Dendritic cell treated with granulocyte-macrophage colony-stimulating factor and Interleukin-4, amounts not matched to agents 40 ng/mL and 50 ng/mL, for 4 days (primary cell): ENCODE results near the gene XRCC6.
"Not testable (repeated sequence)": the region's sequence is repeated elsewhere in the genome, so short reads cannot be mapped to it uniquely, and the experiment has no call there.

Experiments
- H3K27ac Mint-ChIP-seq: one replicate; pipeline ENCODE4 v1.8.0; 2022; ENCODE audit warnings: mild to moderate bottlenecking, mixed read lengths
- H3K27me3 Mint-ChIP-seq: one replicate; pipeline ENCODE4 v1.8.0; 2022; ENCODE audit warnings: mild to moderate bottlenecking, mixed read lengths
- H3K36me3 Mint-ChIP-seq: one replicate; pipeline ENCODE4 v1.8.0; 2022; ENCODE audit warnings: low read depth, mixed read lengths
- H3K4me1 Mint-ChIP-seq: one replicate; pipeline ENCODE4 v1.8.0; 2022; ENCODE audit warnings: low read depth, mixed read lengths
- H3K4me3 Mint-ChIP-seq: one replicate; pipeline ENCODE4 v1.8.0; 2022; ENCODE audit warnings: mild to moderate bottlenecking, moderate library complexity, mixed read lengths
- H3K9me3 Mint-ChIP-seq: one replicate; pipeline ENCODE4 v1.8.0; 2022; ENCODE audit warnings: mixed read lengths
- intact Hi-C: fragments of 100-400 bp; cut with micrococcal nuclease; formaldehyde crosslinking; loops from one replicate; pipeline ENCODE4 v1.15.0; 2022

XRCC6 gene

DNA sequence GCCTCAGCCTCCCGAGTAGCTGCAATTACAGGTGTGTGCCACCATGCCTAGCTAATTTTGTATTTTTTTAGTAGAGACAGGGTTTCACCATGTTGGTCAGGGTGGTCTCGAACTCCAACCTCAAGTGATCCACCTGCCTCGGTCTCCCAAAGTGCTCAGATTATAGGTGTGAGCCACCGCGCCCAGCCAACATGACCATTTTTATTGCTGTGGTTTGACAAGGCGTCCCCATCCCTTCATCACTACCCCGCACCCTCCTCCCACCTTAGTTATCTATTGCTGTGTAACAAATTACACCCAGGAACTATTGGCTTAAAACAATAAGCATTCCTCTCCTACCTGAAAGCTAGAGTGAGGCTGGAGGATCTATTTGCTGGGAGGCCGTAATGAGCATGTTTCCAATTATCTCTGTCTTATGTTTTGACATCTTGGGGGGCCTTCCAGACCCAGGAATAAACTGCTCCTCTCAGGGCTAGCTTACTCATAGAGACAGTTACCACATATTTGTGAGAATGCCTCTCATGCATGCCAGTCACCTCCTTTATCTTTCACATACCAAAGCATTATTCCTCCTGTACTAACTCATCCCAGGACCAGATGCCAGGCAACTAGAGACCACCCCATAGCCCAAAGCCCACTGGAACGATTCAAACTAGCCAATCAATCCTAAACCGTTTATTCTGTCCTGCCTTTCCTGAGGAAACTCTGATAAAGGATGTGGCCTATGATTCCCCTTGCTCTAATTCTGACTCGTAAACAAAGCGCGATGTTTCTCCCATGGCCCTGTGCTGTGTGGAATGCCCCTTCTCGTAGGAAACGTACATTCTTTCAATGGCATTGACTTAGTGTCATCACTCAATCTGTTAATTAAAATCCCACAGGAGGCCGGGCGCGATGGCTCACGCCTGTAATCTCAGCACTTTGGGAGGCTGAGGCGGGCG, 48.1 kb downstream of the XRCC6 start:
- intact Hi-C loops: no loop called here
- no peaks in the 10 kb centered on the region for H3K27me3 Mint-ChIP-seq
- H3K36me3 Mint-ChIP-seq: peaks cover 61% of the 10 kb centered on the region
- H3K4me3 Mint-ChIP-seq: no peak overlapping the region
- H3K4me1 Mint-ChIP-seq: peaks cover 12% of the 10 kb centered on the region
- no peak overlapping the region for H3K27ac Mint-ChIP-seq
- no peaks in the 10 kb centered on the region for H3K9me3 Mint-ChIP-seq

- H3K4me3 Mint-ChIP-seq, H3K9me3 Mint-ChIP-seq, H3K4me1 Mint-ChIP-seq, H3K27ac Mint-ChIP-seq, H3K27me3 Mint-ChIP-seq, intact Hi-C loops: not testable (repeated sequence)
- H3K36me3 Mint-ChIP-seq: peaks cover 77% of the 10 kb centered on the region
These were observed 51.0 kb downstream of the XRCC6 start for GRCh38 chr22:41672096-41672495.

- Mint-ChIP-seq H3K27me3 (no peaks in the 10 kb centered on the region), H3K36me3 (peaks cover 83% of the 10 kb centered on the region), H3K27ac (no peak overlapping the region), H3K4me1 (no peaks in the 10 kb centered on the region), H3K4me3 (no peak overlapping the region), H3K9me3 (no peaks in the 10 kb centered on the region)
- intact Hi-C loops: no loop called here
These were observed 51.9 kb downstream of the XRCC6 start for GRCh38 chr22:41672780-41673509.

- Mint-ChIP-seq H3K4me3 (no peak overlapping the region), H3K27ac (no peak overlapping the region), H3K36me3 (peaks cover 93% of the 10 kb centered on the region), H3K9me3 (no peaks in the 10 kb centered on the region), H3K4me1 (no peaks in the 10 kb centered on the region), H3K27me3 (no peaks in the 10 kb centered on the region)
- intact Hi-C loops: no loop called here
These were observed 53.8 kb downstream of the XRCC6 start for GRCh38 chr22:41674846-41675340.

GRCh38 chr22:41676134-41676533, 55.0 kb downstream of the XRCC6 start:
- intact Hi-C loops: no loop called here
- Mint-ChIP-seq H3K27me3 (no peaks in the 10 kb centered on the region), H3K4me1 (no peaks in the 10 kb centered on the region), H3K27ac (peak overlapping the region; percentile 66), H3K36me3 (peaks cover 93% of the 10 kb centered on the region), H3K9me3 (no peaks in the 10 kb centered on the region), H3K4me3 (no peak overlapping the region)

DNA sequence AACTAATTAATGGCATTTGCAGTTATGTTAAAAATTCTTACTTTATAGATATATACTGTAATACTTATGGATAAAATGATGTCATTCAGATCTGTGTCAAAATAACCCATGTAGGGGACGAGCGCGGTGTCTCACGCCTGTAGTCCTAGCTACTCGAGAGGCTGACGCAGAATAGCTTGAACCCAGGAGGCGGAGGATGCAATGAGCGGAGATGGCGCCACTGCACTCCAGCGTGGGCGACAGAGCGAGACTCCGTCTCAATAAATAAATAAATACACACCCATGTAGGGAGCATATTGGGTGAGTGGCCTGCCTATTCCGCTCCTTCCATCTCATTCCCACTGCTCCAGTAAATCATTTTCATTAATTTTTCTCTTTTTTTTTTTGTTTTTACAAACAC, 60.5 kb downstream of the XRCC6 start:
- H3K4me1 Mint-ChIP-seq: peaks cover 7% of the 10 kb centered on the region
- peaks cover 62% of the 10 kb centered on the region for H3K36me3 Mint-ChIP-seq
- intact Hi-C loops: no loop called here

GRCh38 chr22:41682033-41682807, 61.1 kb downstream of the XRCC6 start:
- Mint-ChIP-seq H3K4me1 (peaks cover 7% of the 10 kb centered on the region), H3K27ac (peak overlapping the region; percentile 84), H3K9me3 (no peaks in the 10 kb centered on the region), H3K27me3 (no peaks in the 10 kb centered on the region), H3K36me3 (peaks cover 57% of the 10 kb centered on the region), H3K4me3 (peak overlapping the region; percentile 89)
- intact Hi-C loops: no loop called here

More for the DNA sequence above, 60.5 kb downstream of the XRCC6 start:
- Mint-ChIP-seq H3K27me3 (no peaks in the 10 kb centered on the region), H3K27ac (no peak overlapping the region), H3K4me3 (peak overlapping the region; percentile 89), H3K9me3 (no peaks in the 10 kb centered on the region)

- peak overlapping the region; percentile 89 for H3K4me3 Mint-ChIP-seq
- peak overlapping the region; percentile 84 for H3K27ac Mint-ChIP-seq
- intact Hi-C loops: no loop called here
- H3K4me1 Mint-ChIP-seq: peaks cover 11% of the 10 kb centered on the region
- no peaks in the 10 kb centered on the region for H3K9me3 Mint-ChIP-seq
- no peaks in the 10 kb centered on the region for H3K27me3 Mint-ChIP-seq
- H3K36me3 Mint-ChIP-seq: peaks cover 52% of the 10 kb centered on the region
These were observed 62.0 kb downstream of the XRCC6 start for GRCh38 chr22:41683052-41683451.

DNA sequence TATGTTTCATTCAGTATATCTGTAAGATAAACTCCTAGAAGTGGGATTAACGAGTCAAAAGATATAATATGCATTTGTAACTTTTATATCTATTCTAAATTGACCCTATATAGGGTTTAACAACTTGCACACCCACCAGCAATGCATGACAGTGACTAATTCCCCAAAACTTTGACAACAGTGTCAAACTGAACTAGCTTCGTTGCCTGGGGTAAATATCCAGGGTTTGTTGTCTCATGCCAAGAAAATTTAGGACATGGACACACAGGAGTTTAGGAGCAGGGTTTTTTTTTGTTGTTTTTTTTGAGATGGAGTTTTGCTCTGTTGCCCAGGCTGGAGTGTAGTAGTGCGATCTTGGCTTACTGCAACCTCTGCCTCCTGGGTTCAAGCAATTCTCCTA, 62.5 kb downstream of the XRCC6 start:
- Mint-ChIP-seq H3K9me3 (no peaks in the 10 kb centered on the region), H3K27me3 (no peaks in the 10 kb centered on the region), H3K27ac (no peak overlapping the region), H3K4me3 (no peak overlapping the region), H3K4me1 (peaks cover 15% of the 10 kb centered on the region), H3K36me3 (peaks cover 52% of the 10 kb centered on the region)
- intact Hi-C loops: no loop called here

DNA sequence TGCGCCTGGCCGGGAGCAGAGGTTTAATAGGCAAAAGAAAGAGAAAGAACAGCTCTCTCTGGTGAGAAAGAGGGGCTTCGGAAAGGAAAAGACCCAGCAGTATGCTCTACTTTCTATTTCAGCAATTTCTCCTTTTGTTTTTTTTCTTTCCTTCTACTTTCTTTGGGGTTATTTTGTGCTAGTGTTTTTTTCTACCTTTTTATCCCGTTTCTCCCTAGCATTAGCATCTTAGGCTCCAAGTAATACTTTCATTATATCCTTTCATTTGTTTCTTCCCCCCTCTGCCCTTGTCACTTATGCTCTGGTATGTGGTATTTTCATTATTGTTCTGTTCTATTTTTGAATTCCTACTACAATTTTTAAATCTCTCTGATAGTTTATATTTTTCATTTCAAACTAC, 63.1 kb downstream of the XRCC6 start:
- no peaks in the 10 kb centered on the region for H3K9me3 Mint-ChIP-seq
- H3K27me3 Mint-ChIP-seq: no peaks in the 10 kb centered on the region
- H3K36me3 Mint-ChIP-seq: peaks cover 50% of the 10 kb centered on the region
- H3K27ac Mint-ChIP-seq: no peak overlapping the region
- no peak overlapping the region for H3K4me3 Mint-ChIP-seq
- intact Hi-C loops: no loop called here
- H3K4me1 Mint-ChIP-seq: peaks cover 15% of the 10 kb centered on the region

GRCh38 chr22:41686890-41687289, 65.8 kb downstream of the XRCC6 start:
- intact Hi-C loops, H3K9me3 Mint-ChIP-seq, H3K27ac Mint-ChIP-seq, H3K27me3 Mint-ChIP-seq: not testable (repeated sequence)
- peaks cover 27% of the 10 kb centered on the region for H3K36me3 Mint-ChIP-seq
- H3K4me3 Mint-ChIP-seq: peak overlapping the region; percentile 20
- H3K4me1 Mint-ChIP-seq: peaks cover 15% of the 10 kb centered on the region

- Mint-ChIP-seq H3K9me3 (no peaks in the 10 kb centered on the region), H3K27ac (peak overlapping the region; percentile 98), H3K4me3 (peak overlapping the region; percentile 91), H3K4me1 (peaks cover 15% of the 10 kb centered on the region), H3K27me3 (no peaks in the 10 kb centered on the region), H3K36me3 (peaks cover 19% of the 10 kb centered on the region)
- intact Hi-C loops: loop anchor here (2.0 kb wide), 1 partner anchor 21 kb away; no protein-coding TSS in a partner anchor
These were observed 66.8 kb downstream of the XRCC6 start for GRCh38 chr22:41687901-41688364.

- intact Hi-C loops: loop anchor here (2.0 kb wide), 1 partner anchor 22 kb away; no protein-coding TSS in a partner anchor
- peak within 1 kb of the TSS; percentile 98 for H3K27ac Mint-ChIP-seq
- no peaks in the 10 kb centered on the region for H3K9me3 Mint-ChIP-seq
- peaks cover 19% of the 10 kb centered on the region for H3K36me3 Mint-ChIP-seq
- H3K4me1 Mint-ChIP-seq: peaks cover 15% of the 10 kb centered on the region
- peak within 1 kb of the TSS; percentile 91 for H3K4me3 Mint-ChIP-seq
- no peaks in the 10 kb centered on the region for H3K27me3 Mint-ChIP-seq
These were observed 67.5 kb downstream of the XRCC6 start, which contains the start of gene SNU13 for GRCh38 chr22:41688365-41689211. SNU13 (minus strand) TSS chr22:41688867; CDS start chr22:41688796, 71 bp downstream.
